ENCODE data around the gene RNLS. TPM values are rescaled to one million over a fixed set of nuclear protein-coding genes. Genes with fewer than 3 reads are reported as not detected.

RNLS gene
- total RNA-seq, 4 donors from 2014 or later = 7.8 to 37.2 (median 26.2) TPM

GRCh38 chr10:88544140-88544870 lies 38.8 kb downstream of the RNLS start:
- H3K4me1 ChIP-seq = peaks cover 0 to 52% (median 8%) of the 10 kb centered on the region in 4 donors
- no peaks in the 10 kb centered on the region for H3K27me3 ChIP-seq
- TF ChIP-seq CTCF (IDR thresholded peaks at IDR 0.05) = no peak
- TF ChIP-seq EP300 (IDR thresholded peaks at IDR 0.05) = no peak
- TF ChIP-seq POLR2A (IDR thresholded peaks at IDR 0.05) = no peak
- peak overlapping the region in 1 of 4 donors; percentile 60 for H3K27ac ChIP-seq
- no peak for DNase-seq (ENCODE audit: low spot score in 2 of 2)
- H3K36me3 ChIP-seq = no peaks in the 10 kb centered on the region
- no peaks in the 10 kb centered on the region for H3K9me3 ChIP-seq
- WGBS, 2 donors = 95 to 98% methylated on average over 2 of the region's 2 CpGs
- no peak overlapping the region for H3K4me3 ChIP-seq

GRCh38 chr10:88542522-88542921 lies 40.6 kb downstream of the RNLS start:
- no peak for DNase-seq (ENCODE audit: low spot score in 2 of 2)
- WGBS, 2 donors = 36 to 40% methylated on average over 4 of the region's 4 CpGs
- H3K36me3 ChIP-seq = no peaks in the 10 kb centered on the region
- no peaks in the 10 kb centered on the region for H3K9me3 ChIP-seq
- no peaks in the 10 kb centered on the region for H3K27me3 ChIP-seq
- peaks cover 0 to 69% (median 14%) of the 10 kb centered on the region in 4 donors for H3K4me1 ChIP-seq
- TF ChIP-seq EP300 (IDR thresholded peaks at IDR 0.05) (no peak), POLR2A (IDR thresholded peaks at IDR 0.05) (no peak), CTCF (IDR thresholded peaks at IDR 0.05) (no peak)
- H3K27ac ChIP-seq = peak overlapping the region; percentile 29 to 91 (median 74)
- no peak overlapping the region for H3K4me3 ChIP-seq

GRCh38 chr10:88541116-88541626 lies 41.9 kb downstream of the RNLS start:
- no peak for TF ChIP-seq CTCF (IDR thresholded peaks at IDR 0.05)
- TF ChIP-seq POLR2A (IDR thresholded peaks at IDR 0.05) = no peak
- peak; percentile 52 to 91 for TF ChIP-seq EP300 (IDR thresholded peaks at IDR 0.05)
- Histone ChIP-seq H3K4me3 (no peak overlapping the region), H3K4me1 (peaks cover 0 to 69% (median 17%) of the 10 kb centered on the region in 4 donors), H3K27me3 (no peaks in the 10 kb centered on the region), H3K9me3 (no peaks in the 10 kb centered on the region), H3K27ac (peak overlapping the region; percentile 29 to 91 (median 74)), H3K36me3 (no peaks in the 10 kb centered on the region)
- 53 to 60% methylated on average over 5 of the region's 5 CpGs for WGBS, 2 donors
- DNase-seq (ENCODE audit: low spot score in 2 of 2) = peak in 1 of 2 donors; percentile 25

GRCh38 chr10:88540351-88540750 lies 42.8 kb downstream of the RNLS start:
- Histone ChIP-seq H3K4me1 (peaks cover 0 to 64% (median 17%) of the 10 kb centered on the region in 4 donors), H3K27me3 (no peaks in the 10 kb centered on the region), H3K9me3 (no peaks in the 10 kb centered on the region), H3K27ac (peak overlapping the region; percentile 29 to 91 (median 60)), H3K36me3 (no peaks in the 10 kb centered on the region), H3K4me3 (no peak overlapping the region)
- DNase-seq (ENCODE audit: low spot score in 2 of 2) = no peak
- TF ChIP-seq POLR2A (IDR thresholded peaks at IDR 0.05) (no peak), CTCF (IDR thresholded peaks at IDR 0.05) (no peak), EP300 (IDR thresholded peaks at IDR 0.05) (no peak)
- WGBS, 2 donors = 43 to 52% methylated on average over 1 of the region's 1 CpG

- peak in 1 of 2 donors; percentile 46 for DNase-seq (ENCODE audit: low spot score in 2 of 2)
- H3K9me3 ChIP-seq = no peaks in the 10 kb centered on the region
- no peaks in the 10 kb centered on the region for H3K27me3 ChIP-seq
- WGBS, 2 donors = 4 to 9% methylated on average over 2 of the region's 2 CpGs
- no peaks in the 10 kb centered on the region for H3K36me3 ChIP-seq
- peak overlapping the region; percentile 32 to 91 (median 68) for H3K27ac ChIP-seq
- H3K4me1 ChIP-seq = peaks cover 0 to 63% (median 17%) of the 10 kb centered on the region in 4 donors
- H3K4me3 ChIP-seq = no peak overlapping the region
- TF ChIP-seq CTCF (IDR thresholded peaks at IDR 0.05) = no peak
- TF ChIP-seq POLR2A (IDR thresholded peaks at IDR 0.05) = no peak
- peak; percentile 20 to 82 for TF ChIP-seq EP300 (IDR thresholded peaks at IDR 0.05)
Observed at GRCh38 chr10:88538048-88538447, 45.1 kb downstream of the RNLS start.

Data from tibial nerve (tissue), 4 donors.